Mesenchymal stem cell (in vitro differentiated cells and primary cell): ENCODE measurements around the gene SNX18.
"Not testable (repeated sequence)": the region's sequence is repeated elsewhere in the genome, so short reads cannot be mapped to it uniquely, and the experiment has no call there.

Experiments used
- DNase-seq: peaks from one replicate; pipeline ENCODE4 v3.0.0-alpha.2; 2013
- H2AFZ ChIP-seq: one replicate; pipeline ENCODE4 v1.6.1; 2013; ENCODE audit warnings: low read depth, mild to moderate bottlenecking, control low read depth, inconsistent platforms, low read length, moderate library complexity
- H2AK5ac ChIP-seq: 2 replicates; pipeline ENCODE4 v1.6.1; 2013; ENCODE audit warnings: low read length, moderate library complexity, mild to moderate bottlenecking, inconsistent platforms; ENCODE audit not compliant: severe bottlenecking
- H2BK120ac ChIP-seq: one replicate; pipeline ENCODE4 v1.6.1; 2013; ENCODE audit warnings: low read depth, mild to moderate bottlenecking, inconsistent platforms, low read length, moderate library complexity
- H2BK12ac ChIP-seq, 2 experiments: one replicate each; pipeline ENCODE4 v1.6.1; 2013; ENCODE audit warnings: inconsistent platforms in 2 of 2, low read length in 2 of 2, mild to moderate bottlenecking in 2 of 2, moderate library complexity in 2 of 2, control low read depth in 1 of 2
- H2BK15ac ChIP-seq: one replicate; pipeline ENCODE4 v1.6.1; 2013; ENCODE audit warnings: mild to moderate bottlenecking, low read depth, inconsistent platforms; ENCODE audit not compliant: poor library complexity, severe bottlenecking
- H2BK5ac ChIP-seq: 2 replicates; pipeline ENCODE4 v1.6.1; 2013; ENCODE audit warnings: low read depth, mild to moderate bottlenecking, low read length, control low read depth, inconsistent platforms; ENCODE audit not compliant: poor library complexity, severe bottlenecking
- H3K14ac ChIP-seq, 2 experiments: one replicate each; pipeline ENCODE4 v1.6.1; 2013; ENCODE audit warnings: inconsistent platforms in 2 of 2, low read length in 2 of 2, control low read depth in 1 of 2, mild to moderate bottlenecking in 1 of 2, moderate library complexity in 1 of 2
- H3K18ac ChIP-seq, 2 experiments: one replicate each; pipeline ENCODE4 v1.6.1; 2013; ENCODE audit warnings: inconsistent platforms in 2 of 2, low read length in 2 of 2, control low read depth in 1 of 2, low read depth in 1 of 2, mild to moderate bottlenecking in 1 of 2
- H3K23ac ChIP-seq, 2 experiments: one replicate each; pipeline ENCODE4 v1.6.1; 2013; ENCODE audit warnings: inconsistent platforms in 2 of 2, low read length in 2 of 2, mild to moderate bottlenecking in 2 of 2, moderate library complexity in 2 of 2, control low read depth in 1 of 2
- H3K27ac ChIP-seq: 2 replicates; pipeline ENCODE4 v1.5.1; 2013; ENCODE audit warnings: mild to moderate bottlenecking, moderate library complexity, low read length, control low read depth, inconsistent platforms; ENCODE audit not compliant: poor library complexity, severe bottlenecking
- H3K27me3 ChIP-seq, 2 experiments: 2 replicates each; pipeline versions ENCODE4 v1.6.1 to v1.7.0; 2013; ENCODE audit warnings: low read length in 2 of 2, mild to moderate bottlenecking in 2 of 2, moderate library complexity in 2 of 2, control low read depth in 1 of 2, inconsistent platforms in 1 of 2; ENCODE audit not compliant: control insufficient read depth in 1 of 2, insufficient read depth in 1 of 2
- H3K36me3 ChIP-seq, 2 experiments: 2 replicates each; pipeline versions ENCODE4 v1.6.1 to v1.7.0; 2013; ENCODE audit warnings: low read length in 2 of 2, control low read depth in 1 of 2, inconsistent platforms in 1 of 2, low read depth in 1 of 2, mild to moderate bottlenecking in 1 of 2; ENCODE audit not compliant: insufficient read depth in 2 of 2, control insufficient read depth in 1 of 2
- H3K4ac ChIP-seq, 2 experiments: one replicate each; pipeline ENCODE4 v1.6.1; 2013; ENCODE audit warnings: inconsistent platforms in 2 of 2, low read length in 2 of 2, mild to moderate bottlenecking in 2 of 2, moderate library complexity in 2 of 2, control low read depth in 1 of 2, low read depth in 1 of 2
- H3K4me1 ChIP-seq: 2 replicates; pipeline ENCODE4 v1.6.1; 2013; ENCODE audit warnings: low read depth, low read length, control low read depth; ENCODE audit not compliant: control insufficient read depth, insufficient read depth
- H3K4me2 ChIP-seq: 2 replicates; pipeline ENCODE4 v1.6.1; 2013; ENCODE audit warnings: low read length, mild to moderate bottlenecking, inconsistent platforms; ENCODE audit not compliant: poor library complexity, severe bottlenecking
- H3K4me3 ChIP-seq, 2 experiments: 2 replicates each; pipeline versions ENCODE4 v1.5.1 to v1.7.0; 2013; ENCODE audit warnings: low read length in 2 of 2, mild to moderate bottlenecking in 2 of 2, control low read depth in 1 of 2, low read depth in 1 of 2; ENCODE audit not compliant: insufficient read depth in 1 of 2
- H3K79me1 ChIP-seq: replicated peaks from 2 replicates; pipeline ENCODE4 v1.6.1; 2013; ENCODE audit warnings: mild to moderate bottlenecking, control low read depth, low read length, inconsistent platforms; ENCODE audit not compliant: poor library complexity, severe bottlenecking
- H3K9ac ChIP-seq: 2 replicates; pipeline ENCODE4 v1.7.0; 2013; ENCODE audit warnings: mild to moderate bottlenecking, low read length, moderate library complexity
- H3K9me3 ChIP-seq: 2 replicates; pipeline ENCODE4 v1.7.0; 2013; ENCODE audit warnings: mild to moderate bottlenecking, low read length; ENCODE audit not compliant: control insufficient read depth
- H4K8ac ChIP-seq: one replicate; pipeline ENCODE4 v1.6.1; 2013; ENCODE audit warnings: inconsistent platforms, mild to moderate bottlenecking, low read length, moderate library complexity
- H4K91ac ChIP-seq: one replicate; pipeline ENCODE4 v1.6.1; 2013; ENCODE audit warnings: mild to moderate bottlenecking, low read length, inconsistent platforms
- WGBS: methylation state at CpG from one replicate; pipeline ENCODE4 v1.1.7; 2013; ENCODE audit warnings: mixed read lengths; 5-methylcytosine and 5-hydroxymethylcytosine counted together

The SNX18 gene

GRCh38 chr5:54484219-54484894 lies 33.2 kb upstream of the SNX18 start:
- no peak overlapping the region for H2AFZ ChIP-seq
- no peak overlapping the region for H2BK15ac ChIP-seq
- no peak overlapping the region for H3K4me3 ChIP-seq
- H4K91ac ChIP-seq, result no peak overlapping the region
- H3K27me3 ChIP-seq, result peaks cover 5 to 11% of the 10 kb centered on the region in 2 experiments
- H3K14ac ChIP-seq, result no peak overlapping the region
- no peak overlapping the region for H3K9ac ChIP-seq
- no peak overlapping the region for H4K8ac ChIP-seq
- H2AK5ac ChIP-seq, result no peak overlapping the region
- H3K79me1 ChIP-seq, result no peaks in the 10 kb centered on the region
- H3K27ac ChIP-seq, result no peak overlapping the region
- no peak overlapping the region for H3K18ac ChIP-seq
- H2BK120ac ChIP-seq, result no peak overlapping the region
- no peaks in the 10 kb centered on the region for H3K4me1 ChIP-seq
- no peak overlapping the region for H3K4me2 ChIP-seq
- H3K9me3 ChIP-seq, result no peaks in the 10 kb centered on the region
- 95% methylated on average over 5 of the region's 5 CpGs for WGBS
- no peak for DNase-seq
- H3K36me3 ChIP-seq, result no peaks in the 10 kb centered on the region
- no peak overlapping the region for H3K23ac ChIP-seq
- no peak overlapping the region for H2BK5ac ChIP-seq
- H3K4ac ChIP-seq, result no peak overlapping the region
- no peak overlapping the region for H2BK12ac ChIP-seq

DNA sequence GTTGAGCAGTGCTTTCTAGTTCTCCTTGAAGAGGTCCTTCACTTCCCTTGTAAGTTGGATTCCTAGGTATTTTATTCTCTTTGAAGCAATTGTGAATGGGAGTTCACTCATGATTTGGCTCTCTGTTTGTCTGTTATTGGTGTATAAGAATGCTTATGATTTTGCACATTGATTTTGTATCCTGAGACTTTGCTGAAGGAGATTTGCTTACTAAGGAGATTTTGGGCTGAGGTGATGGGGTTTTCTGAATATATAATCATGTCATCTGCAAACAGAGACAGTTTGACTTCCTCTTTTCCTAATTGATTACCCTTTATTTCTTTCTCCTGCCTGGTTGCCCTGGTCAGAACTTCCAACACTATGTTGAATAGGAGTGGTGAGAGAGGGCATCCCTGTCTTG lies 31.9 kb upstream of the SNX18 start:
- H2AK5ac ChIP-seq, H3K18ac ChIP-seq, H4K91ac ChIP-seq, H3K14ac ChIP-seq, H4K8ac ChIP-seq, H3K36me3 ChIP-seq, DNase-seq, H3K27me3 ChIP-seq, H3K4ac ChIP-seq, H3K9ac ChIP-seq, H2AFZ ChIP-seq, H2BK15ac ChIP-seq, H3K9me3 ChIP-seq, H3K79me1 ChIP-seq, H3K23ac ChIP-seq, H2BK5ac ChIP-seq, H3K27ac ChIP-seq, H3K4me3 ChIP-seq, H3K4me2 ChIP-seq, H2BK120ac ChIP-seq, H2BK12ac ChIP-seq, H3K4me1 ChIP-seq: not testable (repeated sequence)

- not testable (repeated sequence) for H3K9me3 ChIP-seq, H2BK12ac ChIP-seq, H3K18ac ChIP-seq, H3K23ac ChIP-seq, H3K4ac ChIP-seq, H4K8ac ChIP-seq, DNase-seq, H2AK5ac ChIP-seq, H3K4me2 ChIP-seq, H2BK5ac ChIP-seq, H3K4me3 ChIP-seq, H3K36me3 ChIP-seq, H2BK120ac ChIP-seq, H3K79me1 ChIP-seq, H3K9ac ChIP-seq, H3K14ac ChIP-seq, H4K91ac ChIP-seq, H3K4me1 ChIP-seq, H2BK15ac ChIP-seq, H2AFZ ChIP-seq, H3K27ac ChIP-seq
- peaks cover 0 to 19% of the 10 kb centered on the region in 2 experiments for H3K27me3 ChIP-seq
- 48% methylated on average over 1 of the region's 2 CpGs for WGBS
Observed at GRCh38 chr5:54489648-54489979, 27.9 kb upstream of the SNX18 start.

DNA sequence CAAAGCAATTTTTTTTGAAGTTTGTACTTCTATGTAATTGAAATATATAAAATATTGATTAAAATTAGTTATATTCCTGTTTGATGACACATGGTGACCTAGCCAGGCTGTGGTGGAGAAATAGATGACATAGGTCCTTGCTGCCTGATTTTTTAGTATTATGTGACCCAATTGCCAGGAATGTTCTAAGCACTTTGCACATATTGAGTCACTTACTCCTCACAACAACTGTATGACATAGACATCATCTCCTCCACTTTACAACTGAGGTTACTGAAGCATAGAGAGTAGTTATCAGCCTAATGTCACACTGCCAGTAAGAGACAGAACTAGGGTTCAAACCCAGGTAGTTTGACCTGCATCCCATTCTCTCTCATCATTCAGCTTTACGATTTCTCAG lies 26.2 kb upstream of the SNX18 start:
- WGBS, result 100% methylated on average over 1 of the region's 1 CpG

More for the DNA sequence above, 26.2 kb upstream of the SNX18 start:
- Histone ChIP-seq H3K4me2 (no peak overlapping the region), H4K8ac (no peak overlapping the region), H2BK120ac (no peak overlapping the region), H3K27me3 (peaks cover 0 to 19% of the 10 kb centered on the region in 2 experiments), H3K9ac (no peak overlapping the region), H3K23ac (no peak overlapping the region), H3K4ac (no peak overlapping the region), H4K91ac (no peak overlapping the region), H3K36me3 (no peaks in the 10 kb centered on the region), H2BK15ac (no peak overlapping the region), H3K4me3 (no peak overlapping the region), H2AFZ (no peak overlapping the region), H3K9me3 (no peaks in the 10 kb centered on the region), H2AK5ac (no peak overlapping the region), H3K18ac (no peak overlapping the region), H3K14ac (no peak overlapping the region), H3K79me1 (no peaks in the 10 kb centered on the region), H2BK5ac (no peak overlapping the region), H2BK12ac (no peak overlapping the region), H3K4me1 (no peaks in the 10 kb centered on the region), H3K27ac (no peak overlapping the region)
- DNase-seq, result no peak
